B cell (primary cell): Measurements from ENCODE around the gene ARHGAP32. TPM values are rescaled to one million over a fixed set of nuclear protein-coding genes. Genes with fewer than 3 reads are reported as not detected.

Source experiments
- ATAC-seq: fragments of 200-7000 bp; cut with Tn5 transposase; one replicate; pipeline ENCODE4 v1.10.0; 2021; ENCODE audit warnings: low read depth, mild to moderate bottlenecking, moderate number of reproducible peaks, moderate library complexity
- CTCF ChIA-PET: fragments of 350-600 bp; sonication (Branson Sonifier 250); formaldehyde crosslinking; loops from one replicate; lab custom pipeline; 2021; ENCODE audit warnings: antibody characterized with exemption, inconsistent platforms; lab: Charles Lee
- POLR2A ChIA-PET: fragments of 350-600 bp; sonication (Branson Sonifier 250); formaldehyde crosslinking; loops from one replicate; lab custom pipeline; 2021; ENCODE audit warnings: antibody characterized with exemption; lab: Charles Lee
- DNase-seq: peaks from one replicate; pipeline ENCODE4 v3.0.0; 2013
- H2AFZ ChIP-seq: 2 replicates; pipeline ENCODE4 v1.6.1; 2012; ENCODE audit warnings: mild to moderate bottlenecking, low read depth, low read length; ENCODE audit not compliant: insufficient read depth, poor library complexity, severe bottlenecking
- H3K27ac ChIP-seq, 2 donors: 1 replicate in 1 of 2; 2 replicates in 1 of 2; pipeline ENCODE4 v1.5.1; 2012 to 2013; ENCODE audit warnings: low read length in 2 of 2, mild to moderate bottlenecking in 2 of 2, moderate library complexity in 1 of 2
- H3K27me3 ChIP-seq, 4 experiments: fragments of 200-600 bp in 1 of 4; sonication (generic) in 1 of 4; replicated peaks in 1 of 4; 1 replicate in 2 of 4; 2 replicates in 2 of 4; pipeline versions ENCODE4 v1.6.1 to v1.7.0; 2013 to 2016; ENCODE audit warnings: low read length in 3 of 4, mild to moderate bottlenecking in 2 of 4, mixed read lengths in 1 of 4, moderate library complexity in 1 of 4; ENCODE audit not compliant: insufficient read depth in 4 of 4, control insufficient read depth in 3 of 4; ENCODE audit errors: control extremely low read depth in 1 of 4
- H3K36me3 ChIP-seq, 2 experiments: replicated peaks in 1 of 2; 1 replicate in 1 of 2; 2 replicates in 1 of 2; pipeline versions ENCODE4 v1.6.1 to v1.7.1; 2013; ENCODE audit warnings: low read length in 1 of 2; ENCODE audit not compliant: insufficient read depth in 2 of 2, control insufficient read depth in 1 of 2; ENCODE audit errors: control extremely low read depth in 1 of 2, extremely low read depth in 1 of 2
- H3K4me1 ChIP-seq, 2 donors: fragments of 200-600 bp in 1 of 2; sonication (generic) in 1 of 2; 1 replicate in 1 of 2; 2 replicates in 1 of 2; pipeline versions ENCODE4 v1.5.1 to v1.6.1; 2013 to 2017; ENCODE audit warnings: low read length in 2 of 2; ENCODE audit not compliant: control insufficient read depth in 2 of 2, insufficient read depth in 2 of 2
- H3K4me2 ChIP-seq: replicated peaks from 2 replicates; pipeline ENCODE3; 2012; ENCODE audit warnings: mild to moderate bottlenecking, low read depth, low read length; ENCODE audit not compliant: poor library complexity, severe bottlenecking
- H3K4me3 ChIP-seq, 5 experiments: fragments of 200-600 bp in 1 of 5; sonication (generic) in 1 of 5; 1 replicate in 3 of 5; 2 replicates in 2 of 5; pipeline versions ENCODE4 v1.5.1 to v1.7.0; 2011 to 2016; ENCODE audit warnings: low read length in 4 of 5, mild to moderate bottlenecking in 4 of 5, low read depth in 2 of 5, control low read depth in 1 of 5, moderate library complexity in 1 of 5; ENCODE audit not compliant: insufficient read depth in 1 of 5; ENCODE audit errors: control extremely low read depth in 1 of 5, extremely low read depth in 1 of 5
- H3K79me2 ChIP-seq: fragments of 200-600 bp; sonication (generic); one replicate; pipeline ENCODE4 v1.6.0; 2016; ENCODE audit warnings: low read length; ENCODE audit not compliant: control insufficient read depth, insufficient read depth
- H3K9ac ChIP-seq: fragments of 200-600 bp; sonication (generic); 2 replicates; pipeline ENCODE4 v1.6.1; 2017; ENCODE audit warnings: mild to moderate bottlenecking, low read length, moderate library complexity
- H3K9me3 ChIP-seq, 3 donors: one replicate each; pipeline versions ENCODE4 v1.6.1 to v1.7.1; 2013; ENCODE audit warnings: low read length in 2 of 3; ENCODE audit not compliant: control insufficient read depth in 2 of 3, insufficient read depth in 1 of 3; ENCODE audit errors: control extremely low read depth in 1 of 3
- H4K20me1 ChIP-seq: 2 replicates; pipeline ENCODE4 v1.6.0; 2012; ENCODE audit warnings: mild to moderate bottlenecking, low read length; ENCODE audit not compliant: insufficient read depth, control insufficient read depth, poor library complexity, severe bottlenecking
- H3K27ac Mint-ChIP-seq: one replicate; pipeline ENCODE4 v1.8.0; 2021; ENCODE audit warnings: mixed read lengths
- H3K27me3 Mint-ChIP-seq: one replicate; pipeline ENCODE4 v1.8.0; 2021; ENCODE audit warnings: mixed read lengths
- H3K4me1 Mint-ChIP-seq: one replicate; pipeline ENCODE4 v1.8.0; 2021; ENCODE audit warnings: mixed read lengths
- H3K4me3 Mint-ChIP-seq: one replicate; pipeline ENCODE4 v1.8.0; 2021; ENCODE audit warnings: mixed read lengths
- H3K9me3 Mint-ChIP-seq: one replicate; pipeline ENCODE4 v1.8.0; 2022; ENCODE audit warnings: mixed read lengths; ENCODE audit not compliant: insufficient read depth
- CTCF ChIP-seq: fragments of 200-600 bp; IDR thresholded peaks from one replicate; pipeline ENCODE4 v1.8.0; 2022; ENCODE audit warnings: antibody characterized with exemption, mild to moderate bottlenecking
- EZH2 ChIP-seq: IDR thresholded peaks from 2 replicates; pipeline ENCODE4 v1.6.1; 2012; ENCODE audit warnings: borderline replicate concordance, low read depth, mild to moderate bottlenecking, moderate library complexity, low read length; ENCODE audit not compliant: insufficient read depth, poor library complexity, severe bottlenecking
- WGBS: methylation state at CpG from one replicate; pipeline ENCODE4 v1.1.5; 2013; ENCODE audit warnings: missing lambda C conversion rate; ENCODE audit not compliant: insufficient coverage; 5-methylcytosine and 5-hydroxymethylcytosine counted together
- intact Hi-C: fragments of 100-400 bp; cut with micrococcal nuclease; formaldehyde crosslinking; loops from one replicate; pipeline ENCODE4 v1.10.0; 2022
- polyA plus RNA-seq: library from polyadenylated mRNA; depleted of rRNA; stranded (reverse); fragments of >200 nt; gene quantifications from 2 replicates; pipeline ENCODE4 v1.2.3, GENCODE V29; 2012
- total RNA-seq, 2 donors: library from RNA; stranded (reverse); fragments of 120-200 nt in 1 of 2; gene quantifications; 1 replicate in 1 of 2; 2 replicates in 1 of 2; pipeline versions ENCODE4 v1.2.3 to v1.2.4, GENCODE V29; 2013 to 2022

Gene ARHGAP32
- total and polyA plus RNA-seq, 2 donors (not counting 1 experiment from before 2014, with no cell fraction given), result 4.4 to 10.6 TPM

GRCh38 chr11:129018126-129018525 lies 174.0 kb downstream of the ARHGAP32 start:
- ChIA-PET POLR2A (no interaction called here), CTCF (no interaction called here)
- ATAC-seq, result no peak
- Histone ChIP-seq H3K4me3 (no peak overlapping the region), H3K4me1 (peaks cover 0 to 4% of the 10 kb centered on the region in 2 donors), H3K9ac (no peak overlapping the region), H3K36me3 (no peaks in the 10 kb centered on the region), H3K27ac (no peak overlapping the region), H2AFZ (no peak overlapping the region), H3K79me2 (no peaks in the 10 kb centered on the region), H4K20me1 (no peaks in the 10 kb centered on the region), H3K9me3 (no peaks in the 10 kb centered on the region), H3K27me3 (no peaks in the 10 kb centered on the region), H3K4me2 (no peak overlapping the region)
- WGBS, result no CpG with 5 or more reads among the region's 2 CpGs
- H3K27me3 Mint-ChIP-seq, result peaks cover 9% of the 10 kb centered on the region
- no peak for DNase-seq
- no peak overlapping the region for H3K4me3 Mint-ChIP-seq
- H3K9me3 Mint-ChIP-seq, result no peaks in the 10 kb centered on the region
- H3K4me1 Mint-ChIP-seq, result peaks cover 7% of the 10 kb centered on the region
- intact Hi-C loops, result no loop called here
- TF ChIP-seq EZH2 (no peak), CTCF (no peak)
- no peak overlapping the region for H3K27ac Mint-ChIP-seq

- H3K27me3 Mint-ChIP-seq, result peaks cover 13% of the 10 kb centered on the region
- DNase-seq (no peak), ATAC-seq (no peak)
- H3K4me1 ChIP-seq, result no peaks in the 10 kb centered on the region
- no CpG with 5 or more reads among the region's 5 CpGs for WGBS
- H3K79me2 ChIP-seq, result no peaks in the 10 kb centered on the region
- no peak overlapping the region for H3K4me3 ChIP-seq
- no peaks in the 10 kb centered on the region for H4K20me1 ChIP-seq
- no peaks in the 10 kb centered on the region for H3K27me3 ChIP-seq
- ChIA-PET CTCF (no interaction called here), POLR2A (no interaction called here)
- H3K9me3 ChIP-seq, result no peaks in the 10 kb centered on the region
- H3K9ac ChIP-seq, result no peak overlapping the region
- TF ChIP-seq EZH2 (no peak), CTCF (no peak)
- peaks cover 2% of the 10 kb centered on the region for H3K4me1 Mint-ChIP-seq
- no peak overlapping the region for H3K27ac Mint-ChIP-seq
- no peak overlapping the region for H3K4me2 ChIP-seq
- intact Hi-C loops, result no loop called here
- no peak overlapping the region for H3K4me3 Mint-ChIP-seq
- H3K27ac ChIP-seq, result no peak overlapping the region
- H2AFZ ChIP-seq, result no peak overlapping the region
- no peaks in the 10 kb centered on the region for H3K36me3 ChIP-seq
- no peaks in the 10 kb centered on the region for H3K9me3 Mint-ChIP-seq
Measured at GRCh38 chr11:129013737-129014475, 178.2 kb downstream of the ARHGAP32 start.
